Testis (tissue), 2 donors: Measurements from ENCODE around the gene HERPUD1.

Source experiments
- POLR2A ChIP-seq: fragments of 450-650 bp; IDR thresholded peaks from one replicate; pipeline ENCODE4 v1.6.1; 2017; ENCODE audit warnings: antibody characterized with exemption, mild to moderate bottlenecking, moderate library complexity
- TF ChIP-seq, protein P1 (sequence below), 3 experiments: fragments of 450-650 bp in 2 of 3; fragments of 200-600 bp in 1 of 3; sonication (generic) in 1 of 3; IDR thresholded peaks; one replicate each; pipeline ENCODE4 v1.5.1; 2016 to 2019; ENCODE audit warnings: antibody characterized with exemption in 3 of 3, mild to moderate bottlenecking in 2 of 3, moderate library complexity in 1 of 3

DNA sequence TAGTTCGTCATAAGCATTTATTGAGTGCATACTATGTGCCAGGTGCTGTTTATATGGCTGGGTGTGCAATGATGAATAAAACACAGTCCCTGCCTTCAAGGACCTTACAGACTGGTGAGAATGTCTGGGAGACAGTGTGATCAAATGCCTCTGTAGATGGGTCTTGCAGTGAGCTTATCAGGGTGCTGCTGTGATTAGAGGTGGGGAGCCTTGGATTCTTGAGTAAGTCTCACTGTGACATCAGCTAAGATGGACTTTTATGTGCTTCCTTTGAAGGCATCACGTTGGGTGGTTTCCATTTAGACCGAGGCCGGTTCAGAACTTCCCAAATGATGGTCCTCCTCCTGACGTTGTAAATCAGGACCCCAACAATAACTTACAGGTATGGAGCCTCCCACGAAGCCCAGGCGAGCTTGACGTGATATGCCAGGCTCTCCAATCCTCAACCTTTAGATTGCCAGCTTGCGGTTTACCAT is 10.0 kb downstream of the HERPUD1 start:
- TF ChIP-seq, protein P1, sequence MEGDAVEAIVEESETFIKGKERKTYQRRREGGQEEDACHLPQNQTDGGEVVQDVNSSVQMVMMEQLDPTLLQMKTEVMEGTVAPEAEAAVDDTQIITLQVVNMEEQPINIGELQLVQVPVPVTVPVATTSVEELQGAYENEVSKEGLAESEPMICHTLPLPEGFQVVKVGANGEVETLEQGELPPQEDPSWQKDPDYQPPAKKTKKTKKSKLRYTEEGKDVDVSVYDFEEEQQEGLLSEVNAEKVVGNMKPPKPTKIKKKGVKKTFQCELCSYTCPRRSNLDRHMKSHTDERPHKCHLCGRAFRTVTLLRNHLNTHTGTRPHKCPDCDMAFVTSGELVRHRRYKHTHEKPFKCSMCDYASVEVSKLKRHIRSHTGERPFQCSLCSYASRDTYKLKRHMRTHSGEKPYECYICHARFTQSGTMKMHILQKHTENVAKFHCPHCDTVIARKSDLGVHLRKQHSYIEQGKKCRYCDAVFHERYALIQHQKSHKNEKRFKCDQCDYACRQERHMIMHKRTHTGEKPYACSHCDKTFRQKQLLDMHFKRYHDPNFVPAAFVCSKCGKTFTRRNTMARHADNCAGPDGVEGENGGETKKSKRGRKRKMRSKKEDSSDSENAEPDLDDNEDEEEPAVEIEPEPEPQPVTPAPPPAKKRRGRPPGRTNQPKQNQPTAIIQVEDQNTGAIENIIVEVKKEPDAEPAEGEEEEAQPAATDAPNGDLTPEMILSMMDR (IDR thresholded peaks at IDR 0.05): no peak
- no peak for TF ChIP-seq POLR2A
